HEK293T (cell line): ENCODE measurements around the gene WDR90.

Experiments
- CTCF ChIA-PET: fragments of 350-600 bp; formaldehyde crosslinking; extraction: SDS; loops from one replicate; lab custom pipeline; 2021; ENCODE audit warnings: antibody characterized with exemption, inconsistent platforms; lab: Yijun Ruan, JAX
- POLR2A ChIA-PET: fragments of 350-600 bp; formaldehyde crosslinking; extraction: SDS; loops from one replicate; lab custom pipeline; 2020; ENCODE audit warnings: antibody characterized with exemption, inconsistent platforms; lab: Yijun Ruan, JAX
- DNase-seq: peaks from one replicate; pipeline ENCODE4 v3.0.0; 2012; ENCODE audit warnings: mixed read lengths; ENCODE audit errors: extremely low spot score
- ARNT ChIP-seq: fragments of 450-650 bp; IDR thresholded peaks from 2 replicates; pipeline ENCODE4 v1.6.1; 2017; ENCODE audit warnings: mild to moderate bottlenecking
- BHLHE40 ChIP-seq: fragments of 450-650 bp; IDR thresholded peaks from 2 replicates; pipeline ENCODE4 v1.6.1; 2016; ENCODE audit warnings: mild to moderate bottlenecking, moderate library complexity, borderline replicate concordance
- FOXM1 ChIP-seq: fragments of 450-650 bp; IDR thresholded peaks from 2 replicates; pipeline ENCODE4 v1.6.1; 2017; ENCODE audit warnings: mild to moderate bottlenecking, borderline replicate concordance
- SP1 ChIP-seq: fragments of 450-650 bp; IDR thresholded peaks from 2 replicates; pipeline ENCODE4 v1.6.1; 2017

Gene WDR90

GRCh38 chr16:716768-717325 is 67.7 kb downstream of the WDR90 start:
- ChIA-PET POLR2A (interaction anchor here (1.4 to 4.0 kb wide), 3 partner anchors 10 to 71 kb away, joined by 3 to 27 read pairs (median 17); partner anchors contain the start of genes CCDC78, CHTF18, HAGHL and RPUSD1), CTCF (interaction anchor here (2.2 kb wide), 1 partner anchor 71 kb away, joined by 9 read pairs; the partner anchor contains the start of genes CHTF18 and RPUSD1)
- TF ChIP-seq SP1, result no peak
- TF ChIP-seq ARNT, result no peak
- TF ChIP-seq FOXM1, result no peak
- no peak for TF ChIP-seq BHLHE40
- DNase-seq, result no peak
